ENCODE data around the gene CDK5. TPM values are rescaled to one million over a fixed set of nuclear protein-coding genes. Genes with fewer than 3 reads are reported as not detected.

Gene CDK5
- total RNA-seq, 2 experiments from 2014 or later, result 3.1 to 3.5 TPM

- H3K36me3 ChIP-seq (ENCODE audit: insufficient read depth, low read length), result peaks cover 35% of the 10 kb centered on the region
- H3K27ac Mint-ChIP-seq, result no peak overlapping the region
- no peaks in the 10 kb centered on the region for H3K27me3 Mint-ChIP-seq
- H3K36me3 Mint-ChIP-seq (ENCODE audit: low read depth), result peaks cover 30% of the 10 kb centered on the region
- intact Hi-C loops (cut with DNase I, micrococcal nuclease), result no loop called here
- H3K4me3 Mint-ChIP-seq, result no peak overlapping the region
- POLR2A ChIA-PET, result interaction anchor here (0.7 kb wide), 1 partner anchor 44 kb away, joined by 5 read pairs; no protein-coding TSS in a partner anchor
- H3K27me3 ChIP-seq (ENCODE audit: control insufficient read depth in 1 of 2, insufficient read depth in 2 of 2, low read length in 2 of 2), result no peaks in the 10 kb centered on the region
- no peak overlapping the region for H3K4me3 ChIP-seq (ENCODE audit: low read length)
- no peak overlapping the region for H3K27ac ChIP-seq (ENCODE audit: low read depth in 1 of 2, low read length in 2 of 2)
- TF ChIP-seq CTCF (IDR thresholded peaks at IDR 0.05), result no peak
- no peaks in the 10 kb centered on the region for H3K9me3 Mint-ChIP-seq
- H3K4me1 ChIP-seq (ENCODE audit: insufficient read depth, low read length), result peaks cover 33% of the 10 kb centered on the region
- ATAC-seq (ENCODE audit: poor library complexity), result no peak
- CTCF ChIA-PET, result no interaction called here
- H3K4me1 Mint-ChIP-seq (ENCODE audit: low read depth), result peaks cover 30% of the 10 kb centered on the region
- DNase-seq, result no peak
- H3K9me3 ChIP-seq (ENCODE audit: control insufficient read depth in 1 of 2, insufficient read depth in 1 of 2, low read length in 2 of 2), result no peaks in the 10 kb centered on the region
Measured at GRCh38 chr7:151062399-151063211, 4.9 kb upstream of the CDK5 start.

GRCh38 chr7:151062111-151062398 is 4.4 kb upstream of the CDK5 start:
- ATAC-seq (ENCODE audit: poor library complexity), result no peak
- peaks cover 30% of the 10 kb centered on the region for H3K36me3 ChIP-seq (ENCODE audit: insufficient read depth, low read length)
- POLR2A ChIA-PET, result no interaction called here
- no peaks in the 10 kb centered on the region for H3K9me3 Mint-ChIP-seq
- H3K4me3 Mint-ChIP-seq, result peak overlapping the region; percentile 80
- no peaks in the 10 kb centered on the region for H3K27me3 ChIP-seq (ENCODE audit: control insufficient read depth in 1 of 2, insufficient read depth in 2 of 2, low read length in 2 of 2)
- intact Hi-C loops (cut with DNase I, micrococcal nuclease), result no loop called here
- H3K4me1 ChIP-seq (ENCODE audit: insufficient read depth, low read length), result peaks cover 39% of the 10 kb centered on the region
- CTCF ChIA-PET, result no interaction called here
- H3K9me3 ChIP-seq (ENCODE audit: control insufficient read depth in 1 of 2, insufficient read depth in 1 of 2, low read length in 2 of 2), result no peaks in the 10 kb centered on the region
- H3K27ac ChIP-seq (ENCODE audit: low read depth in 1 of 2, low read length in 2 of 2), result no peak overlapping the region
- no peaks in the 10 kb centered on the region for H3K27me3 Mint-ChIP-seq
- no peak for DNase-seq
- H3K27ac Mint-ChIP-seq, result no peak overlapping the region
- TF ChIP-seq CTCF (IDR thresholded peaks at IDR 0.05), result no peak
- peaks cover 35% of the 10 kb centered on the region for H3K4me1 Mint-ChIP-seq (ENCODE audit: low read depth)
- peaks cover 25% of the 10 kb centered on the region for H3K36me3 Mint-ChIP-seq (ENCODE audit: low read depth)
- no peak overlapping the region for H3K4me3 ChIP-seq (ENCODE audit: low read length)

- intact Hi-C loops (cut with DNase I, micrococcal nuclease), result no loop called here
- ATAC-seq (ENCODE audit: poor library complexity), result no peak
- no peaks in the 10 kb centered on the region for H3K9me3 ChIP-seq (ENCODE audit: control insufficient read depth in 1 of 2, insufficient read depth in 1 of 2, low read length in 2 of 2)
- H3K27me3 Mint-ChIP-seq, result no peaks in the 10 kb centered on the region
- H3K4me1 ChIP-seq (ENCODE audit: insufficient read depth, low read length), result peaks cover 45% of the 10 kb centered on the region
- no peak overlapping the region for H3K27ac ChIP-seq (ENCODE audit: low read depth in 1 of 2, low read length in 2 of 2)
- H3K4me1 Mint-ChIP-seq (ENCODE audit: low read depth), result peaks cover 38% of the 10 kb centered on the region
- ChIA-PET POLR2A (interaction anchor here (1.1 kb wide), 1 partner anchor 33 kb away, joined by 3 read pairs; the partner anchor contains the start of gene ABCB8), CTCF (interaction anchor here (1.6 kb wide), 1 partner anchor 23 kb away, joined by 11 read pairs; the partner anchor contains the start of gene TMUB1)
- H3K36me3 ChIP-seq (ENCODE audit: insufficient read depth, low read length), result peaks cover 25% of the 10 kb centered on the region
- peak overlapping the region; percentile 88 for H3K4me3 Mint-ChIP-seq
- no peak for DNase-seq
- no peaks in the 10 kb centered on the region for H3K9me3 Mint-ChIP-seq
- H3K27me3 ChIP-seq (ENCODE audit: control insufficient read depth in 1 of 2, insufficient read depth in 2 of 2, low read length in 2 of 2), result no peaks in the 10 kb centered on the region
- peaks cover 22% of the 10 kb centered on the region for H3K36me3 Mint-ChIP-seq (ENCODE audit: low read depth)
- H3K27ac Mint-ChIP-seq, result no peak overlapping the region
- no peak overlapping the region for H3K4me3 ChIP-seq (ENCODE audit: low read length)
- TF ChIP-seq CTCF (IDR thresholded peaks at IDR 0.05), result no peak
Measured at GRCh38 chr7:151061213-151062110, 3.8 kb upstream of the CDK5 start.
